ENCODE measurements around the gene TAT. TPM values are rescaled to one million over a fixed set of nuclear protein-coding genes. Genes with fewer than 3 reads are reported as not detected.

TAT gene
- total RNA-seq (not detected), polyA plus RNA-seq (ENCODE audit: insufficient read depth, low read depth, low replicate concordance) (not detected)
- long read RNA-seq, donor 1 = 0 reads
- long read RNA-seq, donor 2 = 0 reads
- long read RNA-seq, donor 3 = 0 reads
- long read RNA-seq, donor 4 = 0 reads
- long read RNA-seq, donor 5 = 0 reads
- long read RNA-seq, donor 6 = 0 reads
- long read RNA-seq, donor 7 = 0 reads
- long read RNA-seq, donor 8 = 0 reads
- long read RNA-seq, donor 9 = 0 reads
- long read RNA-seq, donor 10 = 0 reads

DNA sequence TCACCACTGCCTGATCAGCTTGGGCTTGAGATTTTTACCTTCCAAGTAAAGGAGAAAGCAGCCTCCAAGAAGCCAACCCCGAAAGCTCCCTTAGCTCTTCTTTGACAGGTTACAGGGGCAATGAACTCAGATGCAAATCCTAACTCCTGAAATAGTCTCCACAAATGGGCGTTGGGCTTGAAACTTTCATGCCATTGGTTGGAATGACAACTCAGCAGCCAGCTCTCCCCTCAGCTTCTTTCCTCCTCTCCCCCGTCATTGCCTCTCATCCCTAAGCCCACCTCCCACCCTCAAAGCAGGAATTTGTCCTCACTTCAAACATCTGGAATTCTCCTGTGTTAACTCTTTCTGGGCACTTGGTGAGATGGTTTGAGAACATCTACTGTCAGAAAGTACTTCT, at the start of gene TAT:
Gene TAT, minus strand, starts transcription at position 122 of the 400 bp plus-strand sequence. CDS start 677 bp downstream, outside the sequence.
- Histone ChIP-seq H3K36me3 (ENCODE audit: control insufficient read depth in 2 of 3, insufficient read depth in 3 of 3, low read length in 3 of 3) (no peaks in the 10 kb centered on the region), H3K9me3 (ENCODE audit: control insufficient read depth in 2 of 3, insufficient read depth in 1 of 3, low read length in 3 of 3) (no peaks in the 10 kb centered on the region), H3K27ac (ENCODE audit: low read depth in 2 of 2, low read length in 2 of 2) (no peak within 1 kb of the TSS), H3K4me1 (ENCODE audit: control insufficient read depth in 2 of 3, insufficient read depth in 2 of 3, low read depth in 1 of 3, low read length in 3 of 3) (peaks cover 0 to 6% (median 0%) of the 10 kb centered on the region in 3 donors), H3K9ac (ENCODE audit: low read length in 3 of 3) (no peak within 1 kb of the TSS), H3K27me3 (ENCODE audit: control insufficient read depth, insufficient read depth, low read length) (no peaks in the 10 kb centered on the region), H3K4me3 (ENCODE audit: low read length in 3 of 3) (no peak within 1 kb of the TSS)
- no peak for DNase-seq
- intact Hi-C loops (cut with DNase I) = no loop called here
- TF ChIP-seq CTCF (IDR thresholded peaks at IDR 0.05; ENCODE audit: borderline replicate concordance, extremely low read depth, insufficient read depth) = no peak
- FAIRE-seq = no peak

DNA sequence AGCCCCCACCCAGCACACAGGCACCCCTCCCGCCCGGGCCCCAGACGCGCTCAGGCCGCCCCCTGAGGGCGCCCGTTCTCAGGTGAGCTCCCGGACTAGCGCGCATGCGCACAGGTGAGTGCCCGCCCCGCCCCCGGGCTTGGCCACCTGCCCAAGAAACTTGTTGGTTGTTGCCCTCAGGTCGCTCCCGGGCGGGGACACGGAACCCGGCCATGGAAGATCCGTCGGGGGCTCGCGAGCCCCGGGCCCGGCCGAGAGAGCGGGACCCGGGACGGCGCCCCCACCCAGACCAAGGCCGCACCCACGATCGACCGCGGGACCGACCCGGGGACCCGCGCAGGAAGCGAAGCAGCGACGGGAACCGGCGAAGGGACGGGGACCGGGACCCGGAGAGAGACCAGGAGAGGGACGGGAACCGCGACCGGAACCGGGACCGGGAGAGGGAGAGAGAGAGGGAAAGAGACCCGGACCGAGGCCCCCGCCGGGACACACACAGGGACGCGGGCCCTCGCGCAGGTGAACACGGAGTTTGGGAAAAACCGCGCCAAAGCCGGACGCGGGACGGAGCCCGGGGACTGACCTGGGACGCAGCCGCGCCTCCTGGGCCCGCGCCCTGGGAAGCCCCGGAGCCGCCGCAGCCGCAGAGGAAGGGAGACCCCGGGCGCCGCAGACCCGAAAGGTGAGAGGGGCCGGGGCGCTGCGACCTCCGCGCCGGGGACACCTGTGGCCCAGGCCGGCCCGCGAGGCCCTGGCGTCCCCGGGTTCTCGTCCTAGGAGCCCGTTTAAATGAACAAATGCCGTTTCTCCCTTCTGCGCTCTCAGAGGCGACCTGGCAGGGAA, 49.3 kb upstream of the TAT start, which contains the start of gene MARVELD3:
Gene MARVELD3, plus strand, starts transcription at position 167 of the 840 bp plus-strand sequence. Its CDS starts 46 bp downstream, at position 213.
- DNase-seq (peak; percentile 72 to 93 (median 81)), FAIRE-seq (no peak)
- H3K27ac ChIP-seq (ENCODE audit: low read depth in 2 of 2, low read length in 2 of 2) = peak within 1 kb of the TSS; percentile 45 to 76
- peak within 1 kb of the TSS in 2 of 3 donors; percentile 32 to 58 for H3K9ac ChIP-seq (ENCODE audit: low read length in 3 of 3)
- H3K4me1 ChIP-seq (ENCODE audit: control insufficient read depth in 2 of 3, insufficient read depth in 2 of 3, low read depth in 1 of 3, low read length in 3 of 3) = peaks cover 0 to 11% (median 0%) of the 10 kb centered on the region in 3 donors
- peak within 1 kb of the TSS; percentile 12 to 69 (median 64) for H3K4me3 ChIP-seq (ENCODE audit: low read length in 3 of 3)
- H3K9me3 ChIP-seq (ENCODE audit: control insufficient read depth in 2 of 3, insufficient read depth in 1 of 3, low read length in 3 of 3) = no peaks in the 10 kb centered on the region
- peaks cover 3% of the 10 kb centered on the region for H3K27me3 ChIP-seq (ENCODE audit: control insufficient read depth, insufficient read depth, low read length)
- H3K36me3 ChIP-seq (ENCODE audit: control insufficient read depth in 2 of 3, insufficient read depth in 3 of 3, low read length in 3 of 3) = no peaks in the 10 kb centered on the region
- TF ChIP-seq CTCF (IDR thresholded peaks at IDR 0.05; ENCODE audit: borderline replicate concordance, extremely low read depth, insufficient read depth) = no peak
- intact Hi-C loops (cut with DNase I) = no loop called here

- peak overlapping the region in 1 of 3 donors; percentile 69 for H3K4me3 ChIP-seq (ENCODE audit: low read length in 3 of 3)
- no peak overlapping the region for H3K9ac ChIP-seq (ENCODE audit: low read length in 3 of 3)
- FAIRE-seq (no peak), DNase-seq (no peak)
- no peak for TF ChIP-seq CTCF (IDR thresholded peaks at IDR 0.05; ENCODE audit: borderline replicate concordance, extremely low read depth, insufficient read depth)
- no peak overlapping the region for H3K27ac ChIP-seq (ENCODE audit: low read depth in 2 of 2, low read length in 2 of 2)
- peaks cover 3% of the 10 kb centered on the region for H3K27me3 ChIP-seq (ENCODE audit: control insufficient read depth, insufficient read depth, low read length)
- no peaks in the 10 kb centered on the region for H3K36me3 ChIP-seq (ENCODE audit: control insufficient read depth in 2 of 3, insufficient read depth in 3 of 3, low read length in 3 of 3)
- intact Hi-C loops (cut with DNase I) = no loop called here
- peaks cover 0 to 11% (median 0%) of the 10 kb centered on the region in 3 donors for H3K4me1 ChIP-seq (ENCODE audit: control insufficient read depth in 2 of 3, insufficient read depth in 2 of 3, low read depth in 1 of 3, low read length in 3 of 3)
- H3K9me3 ChIP-seq (ENCODE audit: control insufficient read depth in 2 of 3, insufficient read depth in 1 of 3, low read length in 3 of 3) = no peaks in the 10 kb centered on the region
Observed at GRCh38 chr16:71625113-71625850, 48.4 kb upstream of the TAT start.

Measured in kidney (tissue), 22 donors.